ENCODE measurements around the gene SCAMP1. TPM values are rescaled to one million over a fixed set of nuclear protein-coding genes. Genes with fewer than 3 reads are reported as not detected.

Gene SCAMP1
- total RNA-seq, 2 experiments from 2014 or later: 13.6 to 14.8 TPM

GRCh38 chr5:78500871-78501270, 140.5 kb downstream of the SCAMP1 start:
- H3K4me3 Mint-ChIP-seq: no peak overlapping the region
- TF ChIP-seq CTCF (IDR thresholded peaks at IDR 0.05): no peak
- POLR2A ChIA-PET: no interaction called here
- intact Hi-C loops (cut with micrococcal nuclease): no loop called here
- CTCF ChIA-PET: no interaction called here
- no peak overlapping the region for H3K27ac Mint-ChIP-seq
- DNase-seq (no peak), ATAC-seq (no peak)
- peaks cover 40% of the 10 kb centered on the region for H3K27me3 Mint-ChIP-seq
- H3K9me3 Mint-ChIP-seq: no peaks in the 10 kb centered on the region
- no peaks in the 10 kb centered on the region for H3K4me1 Mint-ChIP-seq (ENCODE audit: low read depth)
- no peaks in the 10 kb centered on the region for H3K36me3 Mint-ChIP-seq (ENCODE audit: low read depth)

DNA sequence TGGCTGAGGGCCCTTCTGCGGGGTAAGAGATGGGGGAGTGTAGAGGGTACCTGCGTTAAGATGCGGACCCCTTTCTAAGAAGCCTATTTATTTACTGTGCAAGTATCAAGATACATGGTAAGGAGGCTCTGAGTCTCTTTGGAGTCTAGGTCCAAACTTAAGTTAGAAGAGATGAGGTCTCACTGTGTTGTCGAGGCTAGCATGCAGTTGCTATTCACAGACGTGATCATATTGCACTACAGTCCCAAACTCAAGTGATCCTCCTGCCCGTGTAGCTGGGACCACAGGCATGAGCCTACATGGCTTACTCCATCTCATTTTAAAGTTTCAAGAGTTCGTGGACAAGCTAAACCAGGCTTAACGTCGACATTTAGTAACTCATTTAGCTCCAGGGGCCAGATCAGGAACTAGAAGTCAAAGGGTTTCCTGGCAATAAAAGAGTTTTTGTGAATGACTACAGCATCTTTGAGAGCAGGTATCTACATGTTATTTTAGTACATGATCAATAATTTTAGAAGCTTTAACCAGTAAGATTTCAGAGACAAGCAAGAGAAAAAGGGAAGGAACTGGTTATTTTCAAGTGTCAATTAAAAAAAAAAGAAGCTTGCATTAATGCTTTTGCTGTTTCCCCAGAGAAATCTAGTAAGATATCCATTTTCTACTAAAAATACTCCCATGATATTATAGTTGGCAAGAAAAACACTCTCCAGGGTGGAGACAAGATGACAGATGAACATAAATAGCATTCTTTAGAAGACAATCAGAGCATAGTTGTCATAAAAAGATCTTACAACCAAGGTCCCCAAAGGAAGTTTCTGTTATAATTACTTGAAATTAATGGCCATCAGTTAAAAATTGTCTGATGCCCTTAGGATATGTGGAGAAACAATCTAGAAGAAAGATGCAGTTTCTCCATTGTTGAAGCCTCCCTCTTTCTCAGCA, 141.3 kb downstream of the SCAMP1 start:
- ATAC-seq (no peak), DNase-seq (no peak)
- Mint-ChIP-seq H3K36me3 (ENCODE audit: low read depth) (no peaks in the 10 kb centered on the region), H3K9me3 (no peaks in the 10 kb centered on the region), H3K27me3 (peaks cover 43% of the 10 kb centered on the region), H3K4me3 (no peak overlapping the region), H3K27ac (no peak overlapping the region), H3K4me1 (ENCODE audit: low read depth) (no peaks in the 10 kb centered on the region)
- TF ChIP-seq CTCF (IDR thresholded peaks at IDR 0.05): no peak
- intact Hi-C loops (cut with micrococcal nuclease): no loop called here
- CTCF ChIA-PET: interaction anchor here (0.8 to 1.0 kb wide), 2 partner anchors 26 to 32 kb away, joined by 3 read pairs; no protein-coding TSS in a partner anchor
- POLR2A ChIA-PET: no interaction called here

DNA sequence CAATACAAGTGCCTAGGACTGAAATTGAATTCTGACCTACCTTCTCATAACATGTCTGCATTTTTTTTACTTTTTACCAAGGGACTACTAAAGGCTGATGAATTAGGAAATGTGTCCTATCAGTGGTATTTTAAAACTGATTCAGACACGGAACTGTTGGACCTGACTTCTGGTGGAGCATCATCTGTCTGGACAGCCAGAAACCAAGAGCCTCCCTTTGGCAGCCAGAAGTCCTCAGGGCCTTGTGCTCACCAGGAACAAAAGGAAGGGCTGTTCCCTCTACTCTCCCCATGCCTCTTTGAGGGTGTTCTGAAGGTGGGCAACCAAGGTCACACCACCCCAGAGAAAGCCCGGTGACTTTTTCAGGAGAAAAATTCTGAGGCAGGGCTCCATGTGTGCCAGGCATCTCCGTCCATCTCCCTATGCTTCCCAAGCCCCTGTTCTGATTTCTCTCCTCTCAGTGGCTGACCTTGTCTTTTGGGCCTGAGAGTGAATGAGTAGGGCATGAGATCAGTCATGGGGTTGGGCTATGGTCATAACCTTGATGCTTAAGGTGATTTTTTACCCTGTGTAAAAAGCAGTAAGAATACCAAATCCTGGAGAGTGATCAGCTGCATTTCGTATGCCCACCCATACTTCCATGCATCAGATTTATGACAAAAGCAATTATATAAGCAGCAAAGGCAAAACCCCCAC, 143.7 kb downstream of the SCAMP1 start:
- ChIA-PET POLR2A (interaction anchor here (0.6 kb wide), 1 partner anchor 19 kb away, joined by 3 read pairs; no protein-coding TSS in a partner anchor), CTCF (no interaction called here)
- intact Hi-C loops (cut with micrococcal nuclease): no loop called here
- no peaks in the 10 kb centered on the region for H3K9me3 Mint-ChIP-seq
- no peaks in the 10 kb centered on the region for H3K36me3 Mint-ChIP-seq (ENCODE audit: low read depth)
- H3K27me3 Mint-ChIP-seq: peaks cover 49% of the 10 kb centered on the region
- TF ChIP-seq CTCF (IDR thresholded peaks at IDR 0.05): no peak
- H3K27ac Mint-ChIP-seq: no peak overlapping the region
- H3K4me3 Mint-ChIP-seq: no peak overlapping the region
- DNase-seq: no peak
- no peak for ATAC-seq
- H3K4me1 Mint-ChIP-seq (ENCODE audit: low read depth): peaks cover 3% of the 10 kb centered on the region

DNA sequence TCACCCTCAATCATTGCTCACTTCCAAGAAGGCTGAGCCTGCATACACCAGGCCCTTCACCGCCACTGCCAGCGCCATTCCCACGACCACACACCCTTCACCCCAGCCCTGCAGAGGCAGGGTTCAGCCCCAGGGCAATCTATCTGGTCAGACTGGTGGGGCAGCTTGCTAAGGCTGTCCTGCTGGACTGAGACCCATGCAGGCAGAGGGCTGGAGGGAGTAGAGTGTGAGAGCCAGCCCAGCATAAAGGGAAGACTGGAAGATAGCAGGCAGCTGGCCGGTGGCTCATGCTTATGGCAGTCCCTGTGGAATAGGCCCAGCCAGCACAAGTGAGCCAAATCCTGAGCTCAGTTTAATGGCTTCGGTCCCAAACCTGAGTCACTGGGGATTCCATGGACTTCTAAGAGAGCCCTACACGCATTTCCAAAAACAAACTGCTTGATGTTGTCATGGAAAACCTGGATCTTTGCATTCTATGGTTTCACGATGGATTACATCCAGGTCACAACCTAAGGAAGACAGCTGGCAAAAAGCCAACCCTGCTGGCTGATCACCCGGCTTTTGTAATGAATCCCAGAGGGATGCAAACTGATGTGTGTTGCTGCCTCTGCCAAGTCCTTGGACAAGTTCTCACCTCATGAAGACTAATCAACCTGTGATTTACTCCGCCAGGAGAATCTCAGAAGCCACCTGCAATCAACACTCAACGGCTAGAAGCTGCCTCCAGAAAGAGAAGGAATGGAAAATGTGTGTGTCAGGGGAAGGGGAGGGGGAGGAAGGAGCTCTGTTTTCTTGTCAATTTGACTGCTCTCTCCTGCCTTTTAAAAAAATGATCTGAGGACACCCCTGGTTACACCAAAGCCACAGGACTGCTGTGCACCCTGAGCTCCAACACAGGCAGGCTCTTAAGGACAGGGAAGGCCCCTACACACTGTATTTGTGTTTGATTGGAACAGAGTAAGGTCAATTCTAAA, 144.6 kb downstream of the SCAMP1 start:
- no peak for ATAC-seq
- H3K27me3 Mint-ChIP-seq: peaks cover 48% of the 10 kb centered on the region
- DNase-seq: no peak
- H3K4me1 Mint-ChIP-seq (ENCODE audit: low read depth): peaks cover 9% of the 10 kb centered on the region
- H3K4me3 Mint-ChIP-seq: no peak overlapping the region
- no peak for TF ChIP-seq CTCF (IDR thresholded peaks at IDR 0.05)
- no peaks in the 10 kb centered on the region for H3K36me3 Mint-ChIP-seq (ENCODE audit: low read depth)
- intact Hi-C loops (cut with micrococcal nuclease): no loop called here
- H3K9me3 Mint-ChIP-seq: no peaks in the 10 kb centered on the region
- POLR2A ChIA-PET: interaction anchor here (0.6 kb wide), 1 partner anchor 20 kb away, joined by 3 read pairs; no protein-coding TSS in a partner anchor
- no peak overlapping the region for H3K27ac Mint-ChIP-seq
- CTCF ChIA-PET: interaction anchor here (1.1 kb wide), 1 partner anchor 15 kb away, joined by 3 read pairs; no protein-coding TSS in a partner anchor

All from activated CD8-positive, alpha-beta T cell treated with anti-CD3 and anti-CD28 coated beads for 36 hours (primary cell).